Adrenal gland (tissue), 12 donors: Measurements from ENCODE around the gene ADSL. TPM values are rescaled to one million over a fixed set of nuclear protein-coding genes. Genes with fewer than 3 reads are reported as not detected.

ENCODE experiments used
- DNase-seq, 7 donors: peaks; one replicate each; pipeline ENCODE4 v3.0.0-alpha.2; 2019 to 2020
- H3K27ac ChIP-seq, 5 donors: fragments of 200-600 bp; sonication (generic) in 4 of 5; 1 replicate in 3 of 5; 2 replicates in 2 of 5; pipeline versions ENCODE4 v1.5.1 to v1.8.0; 2016 to 2020; ENCODE audit warnings: mild to moderate bottlenecking in 1 of 5
- H3K27me3 ChIP-seq: fragments of 200-600 bp; 2 replicates; pipeline ENCODE4 v1.8.0; 2021
- H3K36me3 ChIP-seq, 2 donors: fragments of 200-600 bp; replicated peaks in 1 of 2; 1 replicate in 1 of 2; 2 replicates in 1 of 2; pipeline versions ENCODE4 v1.5.1 to v1.8.0; 2018 to 2022
- H3K4me1 ChIP-seq, 2 donors: fragments of 200-600 bp; replicated peaks in 1 of 2; 1 replicate in 1 of 2; 2 replicates in 1 of 2; pipeline versions ENCODE4 v1.5.1 to v1.8.0; 2018 to 2021
- H3K4me3 ChIP-seq, 4 donors: fragments of 200-600 bp; sonication (generic) in 3 of 4; one replicate each; pipeline ENCODE4 v1.5.1; 2016 to 2018
- H3K9me3 ChIP-seq, 3 donors: fragments of 200-600 bp; sonication (generic) in 1 of 3; replicated peaks in 1 of 3; 1 replicate in 2 of 3; 2 replicates in 1 of 3; pipeline versions ENCODE4 v1.5.1 to v1.8.0; 2016 to 2021
- POLR2A ChIP-seq, 2 donors: fragments of 450-650 bp; IDR thresholded peaks; one replicate each; pipeline ENCODE4 v1.6.1; 2017; ENCODE audit warnings: antibody characterized with exemption in 2 of 2, mild to moderate bottlenecking in 2 of 2, moderate library complexity in 1 of 2
- WGBS, 4 donors: extraction: QIAGEN DNeasy Blood & Tissue Kit in 2 of 4; methylation state at CpG; one replicate each; pipeline versions ENCODE4 v1.1.5 to v1.1.7; 2013 to 2017; 5-methylcytosine and 5-hydroxymethylcytosine counted together
- intact Hi-C, 2 donors: fragments of 100-400 bp; cut with DNase I; formaldehyde crosslinking; loops; one replicate each; pipeline versions ENCODE4 v1.14.1 to v1.15.0; 2022 to 2023
- polyA plus RNA-seq, 3 donors: library from polyadenylated mRNA; stranded (reverse); fragments of 200-250 nt in 2 of 3; fragments of 350-450 nt in 1 of 3; fragmentation: Illumina TruSeq in 1 of 3; extraction: RNeasy Lipid Tissue Mini Kit (QIAGEN cat#74804) in 1 of 3; gene quantifications; one replicate each; pipeline ENCODE4 v1.2.3, GENCODE V29; 2013 to 2014
- total RNA-seq, 9 donors: library from RNA; depleted of rRNA in 4 of 9; stranded (reverse); fragments of >200 nt in 4 of 9; fragments of 120-200 nt in 1 of 9; fragmentation: NEBNext Ultra II Directional in 1 of 9; extraction: Animal tissue kit (Norgen Biotek cat#: 25700) in 1 of 9; gene quantifications; one replicate each; pipeline versions ENCODE4 v1.1.0 to v1.2.4, GENCODE V29; 2013 to 2023
- TF ChIP-seq, protein P1 (sequence below), 6 experiments: fragments of 450-650 bp in 4 of 6; fragments of 200-600 bp in 2 of 6; sonication (generic) in 1 of 6; IDR thresholded peaks; 1 replicate in 5 of 6; 2 replicates in 1 of 6; pipeline versions ENCODE4 v1.5.1 to v1.8.0; 2016 to 2021; ENCODE audit warnings: antibody characterized with exemption in 6 of 6, mild to moderate bottlenecking in 2 of 6, moderate library complexity in 1 of 6
- donor health status: healthy with polysubstance abuse.
- donor health status: Bipolar disorder and iron deficiency.
- donor health status: DM: yes; HTN: yes; CAD: no.
- donor health status: DM: no; HTN: no; CAD: no.
- donor health status: DM: no; HTN: no; CAD: no.
- donor health status: DM: yes; HTN: yes; CAD: no.

ADSL gene
- total and polyA plus RNA-seq, 12 donors: 26.8 to 107 (median 57.5) TPM

GRCh38 chr22:40323681-40324171 is 22.6 kb upstream of the ADSL start:
- Histone ChIP-seq H3K4me3 (no peak overlapping the region), H3K36me3 (peaks cover 0 to 51% of the 10 kb centered on the region in 2 donors), H3K4me1 (no peaks in the 10 kb centered on the region), H3K27me3 (no peaks in the 10 kb centered on the region), H3K27ac (no peak overlapping the region), H3K9me3 (no peaks in the 10 kb centered on the region)
- DNase-seq: peak in 1 of 7 donors; percentile 51
- TF ChIP-seq, protein P1, sequence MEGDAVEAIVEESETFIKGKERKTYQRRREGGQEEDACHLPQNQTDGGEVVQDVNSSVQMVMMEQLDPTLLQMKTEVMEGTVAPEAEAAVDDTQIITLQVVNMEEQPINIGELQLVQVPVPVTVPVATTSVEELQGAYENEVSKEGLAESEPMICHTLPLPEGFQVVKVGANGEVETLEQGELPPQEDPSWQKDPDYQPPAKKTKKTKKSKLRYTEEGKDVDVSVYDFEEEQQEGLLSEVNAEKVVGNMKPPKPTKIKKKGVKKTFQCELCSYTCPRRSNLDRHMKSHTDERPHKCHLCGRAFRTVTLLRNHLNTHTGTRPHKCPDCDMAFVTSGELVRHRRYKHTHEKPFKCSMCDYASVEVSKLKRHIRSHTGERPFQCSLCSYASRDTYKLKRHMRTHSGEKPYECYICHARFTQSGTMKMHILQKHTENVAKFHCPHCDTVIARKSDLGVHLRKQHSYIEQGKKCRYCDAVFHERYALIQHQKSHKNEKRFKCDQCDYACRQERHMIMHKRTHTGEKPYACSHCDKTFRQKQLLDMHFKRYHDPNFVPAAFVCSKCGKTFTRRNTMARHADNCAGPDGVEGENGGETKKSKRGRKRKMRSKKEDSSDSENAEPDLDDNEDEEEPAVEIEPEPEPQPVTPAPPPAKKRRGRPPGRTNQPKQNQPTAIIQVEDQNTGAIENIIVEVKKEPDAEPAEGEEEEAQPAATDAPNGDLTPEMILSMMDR (IDR thresholded peaks at IDR 0.05): no peak
- 74 to 86% (median 77%) methylated on average over 8 of the region's 8 CpGs for WGBS, 4 donors
- intact Hi-C loops: no loop called here

- intact Hi-C loops: no loop called here
- no peak for TF ChIP-seq POLR2A (IDR thresholded peaks at IDR 0.05)
- TF ChIP-seq, protein P1 (IDR thresholded peaks at IDR 0.05): no peak
- peak in 1 of 7 donors; percentile 41 for DNase-seq
- Histone ChIP-seq H3K9me3 (no peaks in the 10 kb centered on the region), H3K27ac (peak overlapping the region in 1 of 5 donors; percentile 15), H3K36me3 (peaks cover 0 to 54% of the 10 kb centered on the region in 2 donors), H3K27me3 (no peaks in the 10 kb centered on the region), H3K4me1 (no peaks in the 10 kb centered on the region), H3K4me3 (no peak overlapping the region)
- WGBS, 4 donors: 81 to 93% (median 87%) methylated on average over 19 of the region's 19 CpGs
Observed at GRCh38 chr22:40324468-40325305, 21.6 kb upstream of the ADSL start.

GRCh38 chr22:40325315-40325714 is 21.0 kb upstream of the ADSL start:
- H3K9me3 ChIP-seq: no peaks in the 10 kb centered on the region
- intact Hi-C loops: no loop called here
- H3K27ac ChIP-seq: peak overlapping the region in 1 of 5 donors; percentile 15
- peak in 1 of 7 donors; percentile 46 for DNase-seq
- peaks cover 0 to 49% of the 10 kb centered on the region in 2 donors for H3K36me3 ChIP-seq
- H3K27me3 ChIP-seq: no peaks in the 10 kb centered on the region
- 96 to 99% (median 97%) methylated on average over 5 to 6 of the region's 6 CpGs for WGBS, 4 donors
- no peaks in the 10 kb centered on the region for H3K4me1 ChIP-seq
- no peak overlapping the region for H3K4me3 ChIP-seq
- TF ChIP-seq, protein P1 (IDR thresholded peaks at IDR 0.05): no peak

DNA sequence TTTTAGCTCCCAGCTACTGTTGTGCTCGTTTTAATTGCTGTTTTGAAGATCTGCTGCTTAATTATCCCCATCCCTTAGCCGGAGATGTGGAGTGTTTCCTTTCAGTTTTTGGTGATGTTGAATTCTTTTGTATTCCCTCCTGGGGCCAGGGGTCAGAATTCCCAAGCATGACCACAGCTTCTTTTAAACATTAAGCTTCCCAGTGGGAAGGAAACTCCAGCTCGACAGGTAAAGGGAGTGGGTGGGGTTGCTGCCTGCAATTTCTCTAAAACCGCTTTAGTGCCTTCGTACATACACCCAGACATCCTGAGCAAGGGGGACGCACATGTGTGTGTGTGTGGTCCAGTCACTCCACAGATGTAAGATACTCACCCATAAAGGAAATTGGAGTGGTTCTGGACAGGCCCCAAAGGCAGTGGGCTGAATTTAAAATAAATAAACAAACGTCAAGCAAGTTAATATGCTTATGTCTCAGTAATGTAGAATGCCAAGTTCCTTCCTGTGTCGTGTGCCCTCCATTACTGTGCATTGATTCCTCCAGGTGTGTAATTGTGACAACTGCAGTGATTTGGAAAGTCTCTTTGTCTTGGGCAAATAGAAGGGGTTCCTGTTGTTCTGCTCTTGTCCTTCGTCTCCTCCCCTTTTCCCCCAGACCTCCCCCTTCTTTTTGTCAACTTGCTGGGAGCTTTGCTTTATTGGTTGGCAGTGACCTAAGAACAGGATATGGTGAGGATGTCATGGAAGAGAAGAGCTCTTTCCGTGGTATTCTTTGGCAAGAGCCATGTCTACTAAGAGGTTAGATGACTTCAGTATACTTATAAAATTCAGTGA is 19.2 kb upstream of the ADSL start:
- intact Hi-C loops: no loop called here
- WGBS, 4 donors: 65 to 78% (median 72%) methylated on average over 10 of the region's 10 CpGs
- Histone ChIP-seq H3K27ac (peak overlapping the region in 2 of 5 donors; percentile 28 to 37), H3K4me1 (no peaks in the 10 kb centered on the region), H3K9me3 (no peaks in the 10 kb centered on the region), H3K36me3 (peaks cover 0 to 31% of the 10 kb centered on the region in 2 donors), H3K4me3 (no peak overlapping the region), H3K27me3 (no peaks in the 10 kb centered on the region)
- TF ChIP-seq, protein P1 (IDR thresholded peaks at IDR 0.05): no peak
- TF ChIP-seq POLR2A (IDR thresholded peaks at IDR 0.05): no peak
- peak in 1 of 7 donors; percentile 38 for DNase-seq
